ENCODE results near the gene PIH1D2. TPM values are rescaled to one million over a fixed set of nuclear protein-coding genes. Genes with fewer than 3 reads are reported as not detected.

The PIH1D2 gene
- total and polyA plus RNA-seq, 9 of the 15 experiments (the other 6 are each of a cell fraction or from before 2014, with no cell fraction given): 1.5 to 5.4 (median 3.0) TPM

DNA sequence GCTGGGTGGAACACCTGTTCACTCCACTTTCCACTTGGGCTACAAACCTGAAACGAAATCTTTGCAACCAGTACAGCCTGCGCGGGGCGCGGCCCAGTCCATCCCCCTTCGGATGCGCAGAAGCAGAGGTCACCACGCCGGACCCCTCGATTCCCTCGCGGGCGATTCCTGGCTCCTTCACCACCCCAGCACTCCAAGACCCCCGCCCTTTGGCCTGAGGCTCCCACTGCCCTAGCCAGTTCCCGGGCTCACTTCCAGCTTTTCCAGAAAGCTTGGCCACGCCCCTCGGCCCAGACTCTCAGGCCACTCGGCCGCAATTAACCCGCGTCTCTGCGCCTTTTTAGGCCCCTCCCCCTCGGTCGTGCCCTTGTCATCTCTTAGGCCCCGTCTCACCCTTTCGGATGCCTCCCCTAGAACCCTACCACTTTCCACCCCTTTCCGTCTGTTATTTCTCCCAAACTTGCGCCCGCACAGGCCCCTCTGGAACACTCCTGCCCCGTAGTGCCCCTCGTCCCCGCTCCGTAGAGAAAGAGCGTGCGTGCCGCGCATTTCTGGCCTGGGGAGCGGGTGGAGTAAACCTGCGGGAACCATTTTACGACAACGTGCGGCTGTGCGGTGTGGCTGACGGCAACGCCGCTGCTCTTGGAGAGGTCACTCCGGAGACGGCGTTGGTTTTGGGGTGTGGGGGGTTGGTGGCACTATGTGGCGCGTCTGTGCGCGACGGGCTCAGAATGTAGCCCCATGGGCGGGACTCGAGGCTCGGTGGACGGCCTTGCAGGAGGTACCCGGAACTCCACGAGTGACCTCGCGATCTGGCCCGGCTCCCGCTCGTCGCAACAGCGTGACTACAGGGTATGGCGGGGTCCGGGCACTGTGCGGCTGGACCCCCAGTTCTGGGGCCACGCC is 48.8 kb downstream of the PIH1D2 start, which contains the start of gene DLAT (continued):
- TF ChIP-seq ZFX (CRISPR knock-in tag; IDR thresholded peaks at IDR 0.05) (peak; percentile 99), PHB (CRISPR knock-in tag; IDR thresholded peaks at IDR 0.05) (no peak), BHLHE40 (IDR thresholded peaks at IDR 0.05; ENCODE audit: low read length) (peak; percentile 63), ZNF830 (CRISPR knock-in tag; IDR thresholded peaks at IDR 0.05) (no peak), ZNF165 (CRISPR knock-in tag; IDR thresholded peaks at IDR 0.05; ENCODE audit: borderline replicate concordance) (no peak), TAF1 (IDR thresholded peaks at IDR 0.05; ENCODE audit: control insufficient read depth, extremely low read depth, insufficient read depth, low read length, severe bottlenecking) (peak; percentile 92), PHB2 (IDR thresholded peaks at IDR 0.05; ENCODE audit: low read depth) (no peak), XRCC5 (IDR thresholded peaks at IDR 0.05; ENCODE audit: low read depth, low read length) (peak; percentile 20; the same call in 1 of the 2 replicates), CAMTA2 (CRISPR knock-in tag; conservative IDR thresholded peaks at IDR 0.05) (no peak)
- TF ChIP-seq, protein P1, sequence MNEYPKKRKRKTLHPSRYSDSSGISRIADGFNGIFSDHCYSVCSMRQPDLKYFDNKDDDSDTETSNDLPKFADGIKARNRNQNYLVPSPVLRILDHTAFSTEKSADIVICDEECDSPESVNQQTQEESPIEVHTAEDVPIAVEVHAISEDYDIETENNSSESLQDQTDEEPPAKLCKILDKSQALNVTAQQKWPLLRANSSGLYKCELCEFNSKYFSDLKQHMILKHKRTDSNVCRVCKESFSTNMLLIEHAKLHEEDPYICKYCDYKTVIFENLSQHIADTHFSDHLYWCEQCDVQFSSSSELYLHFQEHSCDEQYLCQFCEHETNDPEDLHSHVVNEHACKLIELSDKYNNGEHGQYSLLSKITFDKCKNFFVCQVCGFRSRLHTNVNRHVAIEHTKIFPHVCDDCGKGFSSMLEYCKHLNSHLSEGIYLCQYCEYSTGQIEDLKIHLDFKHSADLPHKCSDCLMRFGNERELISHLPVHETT (CRISPR knock-in tag; conservative IDR thresholded peaks at IDR 0.05 in 1 of 2, IDR thresholded peaks at IDR 0.05 in 1 of 2): peak in 1 of 2 experiments; percentile 51; a peak in 1 of 4 replicates
- TF ChIP-seq, protein P2, sequence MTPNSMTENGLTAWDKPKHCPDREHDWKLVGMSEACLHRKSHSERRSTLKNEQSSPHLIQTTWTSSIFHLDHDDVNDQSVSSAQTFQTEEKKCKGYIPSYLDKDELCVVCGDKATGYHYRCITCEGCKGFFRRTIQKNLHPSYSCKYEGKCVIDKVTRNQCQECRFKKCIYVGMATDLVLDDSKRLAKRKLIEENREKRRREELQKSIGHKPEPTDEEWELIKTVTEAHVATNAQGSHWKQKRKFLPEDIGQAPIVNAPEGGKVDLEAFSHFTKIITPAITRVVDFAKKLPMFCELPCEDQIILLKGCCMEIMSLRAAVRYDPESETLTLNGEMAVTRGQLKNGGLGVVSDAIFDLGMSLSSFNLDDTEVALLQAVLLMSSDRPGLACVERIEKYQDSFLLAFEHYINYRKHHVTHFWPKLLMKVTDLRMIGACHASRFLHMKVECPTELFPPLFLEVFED (CRISPR knock-in tag; conservative IDR thresholded peaks at IDR 0.05): peak; percentile 88
- TF ChIP-seq, protein P3, sequence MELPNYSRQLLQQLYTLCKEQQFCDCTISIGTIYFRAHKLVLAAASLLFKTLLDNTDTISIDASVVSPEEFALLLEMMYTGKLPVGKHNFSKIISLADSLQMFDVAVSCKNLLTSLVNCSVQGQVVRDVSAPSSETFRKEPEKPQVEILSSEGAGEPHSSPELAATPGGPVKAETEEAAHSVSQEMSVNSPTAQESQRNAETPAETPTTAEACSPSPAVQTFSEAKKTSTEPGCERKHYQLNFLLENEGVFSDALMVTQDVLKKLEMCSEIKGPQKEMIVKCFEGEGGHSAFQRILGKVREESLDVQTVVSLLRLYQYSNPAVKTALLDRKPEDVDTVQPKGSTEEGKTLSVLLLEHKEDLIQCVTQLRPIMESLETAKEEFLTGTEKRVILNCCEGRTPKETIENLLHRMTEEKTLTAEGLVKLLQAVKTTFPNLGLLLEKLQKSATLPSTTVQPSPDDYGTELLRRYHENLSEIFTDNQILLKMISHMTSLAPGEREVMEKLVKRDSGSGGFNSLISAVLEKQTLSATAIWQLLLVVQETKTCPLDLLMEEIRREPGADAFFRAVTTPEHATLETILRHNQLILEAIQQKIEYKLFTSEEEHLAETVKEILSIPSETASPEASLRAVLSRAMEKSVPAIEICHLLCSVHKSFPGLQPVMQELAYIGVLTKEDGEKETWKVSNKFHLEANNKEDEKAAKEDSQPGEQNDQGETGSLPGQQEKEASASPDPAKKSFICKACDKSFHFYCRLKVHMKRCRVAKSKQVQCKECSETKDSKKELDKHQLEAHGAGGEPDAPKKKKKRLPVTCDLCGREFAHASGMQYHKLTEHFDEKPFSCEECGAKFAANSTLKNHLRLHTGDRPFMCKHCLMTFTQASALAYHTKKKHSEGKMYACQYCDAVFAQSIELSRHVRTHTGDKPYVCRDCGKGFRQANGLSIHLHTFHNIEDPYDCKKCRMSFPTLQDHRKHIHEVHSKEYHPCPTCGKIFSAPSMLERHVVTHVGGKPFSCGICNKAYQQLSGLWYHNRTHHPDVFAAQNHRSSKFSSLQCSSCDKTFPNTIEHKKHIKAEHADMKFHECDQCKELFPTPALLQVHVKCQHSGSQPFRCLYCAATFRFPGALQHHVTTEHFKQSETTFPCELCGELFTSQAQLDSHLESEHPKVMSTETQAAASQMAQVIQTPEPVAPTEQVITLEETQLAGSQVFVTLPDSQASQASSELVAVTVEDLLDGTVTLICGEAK (IDR thresholded peaks at IDR 0.05): peak; percentile 56; the same call in 1 of the 2 replicates
- TF ChIP-seq, protein P3 (CRISPR knock-in tag; IDR thresholded peaks at IDR 0.05): no peak
- TF ChIP-seq, protein P4, sequence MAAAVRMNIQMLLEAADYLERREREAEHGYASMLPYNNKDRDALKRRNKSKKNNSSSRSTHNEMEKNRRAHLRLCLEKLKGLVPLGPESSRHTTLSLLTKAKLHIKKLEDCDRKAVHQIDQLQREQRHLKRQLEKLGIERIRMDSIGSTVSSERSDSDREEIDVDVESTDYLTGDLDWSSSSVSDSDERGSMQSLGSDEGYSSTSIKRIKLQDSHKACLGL (CRISPR knock-in tag; IDR thresholded peaks at IDR 0.05; ENCODE audit: borderline replicate concordance, poor library complexity, severe bottlenecking): no peak
